CD4-positive, CD25-positive, alpha-beta regulatory T cell (primary cell): ENCODE measurements around the gene RLN1. TPM values are rescaled to one million over a fixed set of nuclear protein-coding genes. Genes with fewer than 3 reads are reported as not detected.

Source experiments
- ATAC-seq, 2 donors: fragments of 150-1000 bp; cut with Tn5 transposase; one replicate each; pipeline ENCODE4 v1.10.0; 2021; ENCODE audit warnings: low read depth in 2 of 2, moderate number of reproducible peaks in 2 of 2, moderate library complexity in 1 of 2
- DNase-seq, 3 donors: peaks; one replicate each; pipeline versions ENCODE4 v3.0.0 to v3.0.0-alpha.2; 2012 to 2022; ENCODE audit warnings: mixed read lengths in 1 of 3
- H3K27ac ChIP-seq: one replicate; pipeline ENCODE4 v1.7.0; 2013; ENCODE audit warnings: mild to moderate bottlenecking, low read length; ENCODE audit not compliant: insufficient read depth, poor library complexity, severe bottlenecking
- H3K27me3 ChIP-seq: one replicate; pipeline ENCODE4 v1.7.0; 2013; ENCODE audit warnings: low read length; ENCODE audit not compliant: control insufficient read depth, insufficient read depth
- H3K36me3 ChIP-seq: one replicate; pipeline ENCODE4 v1.7.0; 2013; ENCODE audit warnings: mild to moderate bottlenecking, low read length, moderate library complexity; ENCODE audit not compliant: control insufficient read depth, insufficient read depth
- H3K4me1 ChIP-seq: 2 replicates; pipeline ENCODE4 v1.7.0; 2013; ENCODE audit warnings: mild to moderate bottlenecking, low read length; ENCODE audit not compliant: insufficient read depth, control insufficient read depth, poor library complexity, severe bottlenecking
- H3K4me3 ChIP-seq: one replicate; pipeline ENCODE4 v1.7.0; 2013; ENCODE audit warnings: low read depth, mild to moderate bottlenecking, low read length, moderate library complexity
- H3K9me3 ChIP-seq, 2 experiments: 1 replicate in 1 of 2; 2 replicates in 1 of 2; pipeline ENCODE4 v1.7.0; 2013; ENCODE audit warnings: low read length in 2 of 2, mild to moderate bottlenecking in 1 of 2, moderate library complexity in 1 of 2; ENCODE audit not compliant: control insufficient read depth in 2 of 2
- H3K27ac Mint-ChIP-seq, 3 donors: one replicate each; pipeline ENCODE4 v1.8.0; 2020 to 2022; ENCODE audit warnings: mild to moderate bottlenecking in 3 of 3, mixed read lengths in 3 of 3, moderate library complexity in 2 of 3
- H3K27me3 Mint-ChIP-seq: one replicate; pipeline ENCODE4 v1.8.0; 2022; ENCODE audit warnings: mild to moderate bottlenecking, mixed read lengths
- H3K36me3 Mint-ChIP-seq: one replicate; pipeline ENCODE4 v1.8.0; 2020; ENCODE audit warnings: mixed read lengths
- H3K4me1 Mint-ChIP-seq, 4 donors: one replicate each; pipeline ENCODE4 v1.8.0; 2020 to 2022; ENCODE audit warnings: mixed read lengths in 4 of 4, mild to moderate bottlenecking in 1 of 4
- H3K4me3 Mint-ChIP-seq, 4 donors: one replicate each; pipeline ENCODE4 v1.8.0; 2020 to 2022; ENCODE audit warnings: mild to moderate bottlenecking in 4 of 4, mixed read lengths in 4 of 4, moderate library complexity in 3 of 4
- H3K9me3 Mint-ChIP-seq, 7 donors: one replicate each; pipeline ENCODE4 v1.8.0; 2020 to 2022; ENCODE audit warnings: mixed read lengths in 7 of 7, mild to moderate bottlenecking in 3 of 7, moderate library complexity in 2 of 7
- polyA plus RNA-seq, 4 donors: library from polyadenylated mRNA; unstranded; fragments of 300-500 nt; fragmentation: Illumina TruSeq; gene quantifications; one replicate each; pipeline ENCODE4 v1.2.3, GENCODE V29; 2021
- total RNA-seq: library from RNA; stranded (reverse); gene quantifications from one replicate; pipeline ENCODE4 v1.2.3, GENCODE V29; 2022

Gene RLN1
- total and polyA plus RNA-seq, 5 donors from 2014 or later: 0.79 to 3.2 (median 2.6) TPM

DNA sequence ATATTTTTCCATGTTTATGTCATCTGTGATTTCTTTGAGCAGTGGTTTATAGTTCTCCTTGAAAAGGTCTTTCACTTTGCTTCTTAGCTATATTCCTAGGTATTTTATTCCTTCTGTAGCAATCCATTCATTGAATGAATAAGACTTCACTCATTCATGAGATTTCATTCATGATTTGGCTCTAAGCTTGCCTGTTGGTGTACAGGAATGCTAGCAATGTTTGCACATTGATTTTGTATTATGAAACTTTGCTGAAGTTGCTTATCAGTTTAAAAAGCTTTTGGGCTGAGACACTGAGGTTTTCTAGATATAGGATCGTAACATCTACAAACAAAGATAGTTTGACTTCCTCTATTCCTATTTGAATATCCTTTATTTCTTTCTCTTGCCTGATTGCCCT lies 51.1 kb downstream of the RLN1 start:
- Histone ChIP-seq H3K27ac (no peak overlapping the region), H3K4me1 (no peaks in the 10 kb centered on the region), H3K36me3 (no peaks in the 10 kb centered on the region), H3K9me3 (peaks cover 0 to 5% of the 10 kb centered on the region in 2 experiments), H3K4me3 (no peak overlapping the region), H3K27me3 (no peaks in the 10 kb centered on the region)
- Mint-ChIP-seq H3K27me3 (peaks cover 5% of the 10 kb centered on the region), H3K4me3 (no peak overlapping the region), H3K4me1 (peaks cover 3 to 7% (median 4%) of the 10 kb centered on the region in 4 donors), H3K27ac (no peak overlapping the region), H3K36me3 (no peaks in the 10 kb centered on the region), H3K9me3 (peaks cover 0 to 26% (median 4%) of the 10 kb centered on the region in 7 donors)
- ATAC-seq (no peak), DNase-seq (no peak)

GRCh38 chr9:5286262-5286661 lies 53.4 kb downstream of the RLN1 start:
- Mint-ChIP-seq H3K27me3 (peaks cover 5% of the 10 kb centered on the region), H3K4me1 (peaks cover 3 to 9% (median 4%) of the 10 kb centered on the region in 4 donors), H3K36me3 (no peaks in the 10 kb centered on the region), H3K4me3 (no peak overlapping the region), H3K9me3 (peaks cover 0 to 26% (median 4%) of the 10 kb centered on the region in 7 donors), H3K27ac (no peak overlapping the region)
- no peaks in the 10 kb centered on the region for H3K4me1 ChIP-seq
- H3K27ac ChIP-seq: no peak overlapping the region
- no peaks in the 10 kb centered on the region for H3K27me3 ChIP-seq
- peaks cover 0 to 5% of the 10 kb centered on the region in 2 experiments for H3K9me3 ChIP-seq
- DNase-seq: no peak
- H3K36me3 ChIP-seq: no peaks in the 10 kb centered on the region
- H3K4me3 ChIP-seq: no peak overlapping the region
- ATAC-seq: no peak

Other genes starting within 250 kb of the RLN1 start
- gene INSL6, start 154.2 kb downstream of the RLN1 start, total RNA-seq: not detected
- gene INSL6, start 154.2 kb downstream of the RLN1 start, polyA plus RNA-seq: not detected
- not detected for gene INSL4, start 108.5 kb downstream of the RLN1 start, total RNA-seq
- not detected for gene INSL4, start 108.5 kb downstream of the RLN1 start, polyA plus RNA-seq
- 1.3 TPM for gene RLN2, start 35.2 kb downstream of the RLN1 start, total RNA-seq
- 1 to 10 TPM; 4.1 to 7.2 (median 5.9) TPM for gene RLN2, start 35.2 kb downstream of the RLN1 start, polyA plus RNA-seq
- gene PLGRKT, start 98.0 kb upstream of the RLN1 start, total RNA-seq: 16.4 TPM
- gene PLGRKT, start 98.0 kb upstream of the RLN1 start, polyA plus RNA-seq: 10 to 100 TPM; 46.0 to 81.8 (median 53.2) TPM
- 7.0 TPM for gene CD274, start 110.7 kb upstream of the RLN1 start, total RNA-seq
- gene CD274, start 110.7 kb upstream of the RLN1 start, polyA plus RNA-seq: 1 to 10 TPM in 3 of 4 donors, under 1 TPM in 1; 0.72 to 3.6 (median 1.6) TPM
- 1.1 TPM for gene PDCD1LG2, start 170.7 kb upstream of the RLN1 start, total RNA-seq
- gene PDCD1LG2, start 170.7 kb upstream of the RLN1 start, polyA plus RNA-seq: 1 to 10 TPM in 1 of 4 donors, under 1 TPM in 2, not detected in 1; 0.85 to 2.5 (median 0.90) TPM